Hematopoietic multipotent progenitor cell treated with erythropoietin and hydrocortisone succinate and interleukin-3 and kit ligand, for 6 days (in vitro differentiated cells): ENCODE data around the gene CLCNKB.
"Not testable (repeated sequence)": the region's sequence is repeated elsewhere in the genome, so short reads cannot be mapped to it uniquely, and the experiment has no call there.

ENCODE experiments used
- DNase-seq: peaks from one replicate; pipeline ENCODE4 v3.0.0-alpha.2; 2015

CLCNKB gene

GRCh38 chr1:16015960-16016901, 27.4 kb upstream of the CLCNKB start:
- no peak for DNase-seq

- no peak for DNase-seq
Measured at GRCh38 chr1:16017076-16017460, 26.5 kb upstream of the CLCNKB start.

- no peak for DNase-seq
Measured at GRCh38 chr1:16017461-16018303, 25.9 kb upstream of the CLCNKB start, which contains the start of gene HSPB7. TSS of gene HSPB7 (minus strand) at chr1:16018043. CDS start at chr1:16017963, 80 bp downstream.

GRCh38 chr1:16018308-16018707, 25.3 kb upstream of the CLCNKB start:
- DNase-seq = no peak

- no peak for DNase-seq
Measured at GRCh38 chr1:16018749-16019643, 24.6 kb upstream of the CLCNKB start.

- no peak for DNase-seq
Measured at GRCh38 chr1:16019644-16020277, 23.8 kb upstream of the CLCNKB start.

GRCh38 chr1:16020325-16020724, 23.3 kb upstream of the CLCNKB start:
- no peak for DNase-seq

- not testable (repeated sequence) for DNase-seq
Measured at GRCh38 chr1:16020878-16021277, 22.7 kb upstream of the CLCNKB start.

GRCh38 chr1:16021681-16022080, 21.9 kb upstream of the CLCNKB start, which contains the start of gene CLCNKA:
TSS of gene CLCNKA (plus strand) at chr1:16022036. CDS start at chr1:16022620, 584 bp downstream.
- no peak for DNase-seq

GRCh38 chr1:16022393-16022792, 21.2 kb upstream of the CLCNKB start:
- DNase-seq = no peak

- DNase-seq = no peak
Measured at GRCh38 chr1:16023050-16023653, 20.4 kb upstream of the CLCNKB start.

GRCh38 chr1:16026302-16026701, 17.3 kb upstream of the CLCNKB start:
- DNase-seq = not testable (repeated sequence)

GRCh38 chr1:16026723-16027484, 16.7 kb upstream of the CLCNKB start:
- peak; percentile 50 for DNase-seq

- DNase-seq = no peak
Measured at GRCh38 chr1:16028237-16029002, 15.2 kb upstream of the CLCNKB start.

GRCh38 chr1:16029003-16029268, 14.6 kb upstream of the CLCNKB start:
- not testable (repeated sequence) for DNase-seq

- DNase-seq = no peak
Measured at GRCh38 chr1:16029288-16029687, 14.3 kb upstream of the CLCNKB start.

- DNase-seq = no peak
Measured at GRCh38 chr1:16031551-16031950, 12.0 kb upstream of the CLCNKB start.

- peak; percentile 93 for DNase-seq
Measured at GRCh38 chr1:16032388-16033102, 11.0 kb upstream of the CLCNKB start.

GRCh38 chr1:16033103-16033632, 10.4 kb upstream of the CLCNKB start:
- DNase-seq = not testable (repeated sequence)
